HG03575 (cell line): ENCODE measurements around the gene AFDN.

Source experiments
- ATAC-seq: cut with Tn5 transposase; IDR thresholded peaks from one replicate; pipeline ENCODE4 v1.9.1; 2021; ENCODE audit not compliant: unreplicated experiment, insufficient number of reproducible peaks, low FRiP score; ENCODE audit errors: extremely low read depth

AFDN gene, protein sequence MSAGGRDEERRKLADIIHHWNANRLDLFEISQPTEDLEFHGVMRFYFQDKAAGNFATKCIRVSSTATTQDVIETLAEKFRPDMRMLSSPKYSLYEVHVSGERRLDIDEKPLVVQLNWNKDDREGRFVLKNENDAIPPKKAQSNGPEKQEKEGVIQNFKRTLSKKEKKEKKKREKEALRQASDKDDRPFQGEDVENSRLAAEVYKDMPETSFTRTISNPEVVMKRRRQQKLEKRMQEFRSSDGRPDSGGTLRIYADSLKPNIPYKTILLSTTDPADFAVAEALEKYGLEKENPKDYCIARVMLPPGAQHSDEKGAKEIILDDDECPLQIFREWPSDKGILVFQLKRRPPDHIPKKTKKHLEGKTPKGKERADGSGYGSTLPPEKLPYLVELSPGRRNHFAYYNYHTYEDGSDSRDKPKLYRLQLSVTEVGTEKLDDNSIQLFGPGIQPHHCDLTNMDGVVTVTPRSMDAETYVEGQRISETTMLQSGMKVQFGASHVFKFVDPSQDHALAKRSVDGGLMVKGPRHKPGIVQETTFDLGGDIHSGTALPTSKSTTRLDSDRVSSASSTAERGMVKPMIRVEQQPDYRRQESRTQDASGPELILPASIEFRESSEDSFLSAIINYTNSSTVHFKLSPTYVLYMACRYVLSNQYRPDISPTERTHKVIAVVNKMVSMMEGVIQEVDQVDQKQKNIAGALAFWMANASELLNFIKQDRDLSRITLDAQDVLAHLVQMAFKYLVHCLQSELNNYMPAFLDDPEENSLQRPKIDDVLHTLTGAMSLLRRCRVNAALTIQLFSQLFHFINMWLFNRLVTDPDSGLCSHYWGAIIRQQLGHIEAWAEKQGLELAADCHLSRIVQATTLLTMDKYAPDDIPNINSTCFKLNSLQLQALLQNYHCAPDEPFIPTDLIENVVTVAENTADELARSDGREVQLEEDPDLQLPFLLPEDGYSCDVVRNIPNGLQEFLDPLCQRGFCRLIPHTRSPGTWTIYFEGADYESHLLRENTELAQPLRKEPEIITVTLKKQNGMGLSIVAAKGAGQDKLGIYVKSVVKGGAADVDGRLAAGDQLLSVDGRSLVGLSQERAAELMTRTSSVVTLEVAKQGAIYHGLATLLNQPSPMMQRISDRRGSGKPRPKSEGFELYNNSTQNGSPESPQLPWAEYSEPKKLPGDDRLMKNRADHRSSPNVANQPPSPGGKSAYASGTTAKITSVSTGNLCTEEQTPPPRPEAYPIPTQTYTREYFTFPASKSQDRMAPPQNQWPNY (N-terminal part only)

GRCh38 chr6:167826896-167827582, at the start of gene AFDN:
Gene AFDN, plus strand, starts transcription at chr6:167826911. Its CDS starts 222 bp downstream, at chr6:167827133.
- no peak for ATAC-seq

- no peak for ATAC-seq
Measured at GRCh38 chr6:167778497-167779128, 48.1 kb upstream of the AFDN start.

DNA sequence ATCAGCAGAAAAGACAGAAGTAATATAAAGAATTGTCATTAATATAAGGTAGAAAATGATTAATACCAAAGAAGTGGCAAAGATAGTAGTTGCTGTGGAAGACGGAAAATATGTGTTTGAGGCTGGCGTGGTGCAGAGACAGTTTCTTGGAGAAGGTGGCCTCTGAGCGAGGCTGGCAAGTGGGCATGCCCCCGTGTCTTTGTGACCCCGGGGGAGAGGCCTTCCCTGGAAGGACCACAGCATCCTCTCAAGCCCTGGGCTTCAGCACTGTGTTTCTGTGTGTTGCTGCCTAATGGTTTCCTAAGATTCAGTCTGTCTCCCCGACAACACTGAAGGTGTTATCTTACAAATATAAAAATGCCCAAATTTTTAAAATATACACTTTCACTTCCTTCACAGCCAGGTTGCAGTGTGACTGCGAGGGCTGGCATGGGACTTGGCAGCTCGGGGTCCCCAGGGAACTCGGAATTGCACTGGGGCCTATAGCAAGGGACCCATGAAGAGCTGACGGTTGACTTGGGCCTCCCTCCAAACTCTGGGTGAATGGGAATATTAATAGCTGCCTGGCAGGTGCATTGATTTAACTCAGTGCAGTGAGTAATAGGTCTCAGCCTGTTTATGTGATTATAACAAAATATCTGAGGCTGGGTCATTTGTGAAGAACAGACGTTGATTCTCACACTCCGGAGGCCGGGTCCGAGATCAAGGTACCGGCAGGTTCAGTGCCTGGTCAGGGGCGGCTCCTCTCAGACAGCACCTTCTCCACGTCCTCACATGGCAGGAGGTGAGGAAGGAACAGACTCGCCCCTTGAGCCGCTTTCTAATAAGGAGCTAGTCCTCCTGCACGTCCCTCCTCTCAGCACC, 47.4 kb upstream of the AFDN start:
- no peak for ATAC-seq

DNA sequence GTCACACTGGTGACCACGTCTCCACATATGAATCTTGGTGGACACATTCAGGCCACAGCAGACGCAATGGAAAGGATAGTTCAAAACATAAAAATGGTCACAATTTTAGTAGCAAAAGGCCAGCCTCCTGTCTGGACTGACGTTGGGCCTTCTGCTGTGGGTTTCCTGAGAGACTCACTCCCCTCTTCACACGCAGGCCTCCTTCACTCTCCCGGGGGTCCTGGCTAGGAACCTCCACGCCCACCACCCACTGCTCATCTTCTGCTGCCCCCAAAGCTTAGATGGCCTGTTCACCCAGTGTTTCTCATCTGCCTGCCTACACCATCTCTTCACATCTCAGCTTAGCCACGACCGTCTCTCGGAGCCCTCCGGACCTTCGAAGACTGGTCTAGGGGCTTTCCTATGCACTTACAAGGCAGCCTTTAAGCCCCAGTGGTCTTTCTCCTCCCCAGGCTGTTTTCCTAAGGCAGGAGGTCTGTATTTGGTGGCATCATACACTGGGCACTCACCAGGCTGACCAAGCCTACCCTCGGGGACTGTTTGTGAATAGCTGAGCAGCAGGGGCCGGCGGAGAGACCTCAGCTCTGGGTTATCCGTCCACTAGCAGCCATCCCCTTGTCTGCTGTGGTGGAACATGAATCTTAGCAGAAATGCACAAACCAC, 46.6 kb upstream of the AFDN start:
- no peak for ATAC-seq

DNA sequence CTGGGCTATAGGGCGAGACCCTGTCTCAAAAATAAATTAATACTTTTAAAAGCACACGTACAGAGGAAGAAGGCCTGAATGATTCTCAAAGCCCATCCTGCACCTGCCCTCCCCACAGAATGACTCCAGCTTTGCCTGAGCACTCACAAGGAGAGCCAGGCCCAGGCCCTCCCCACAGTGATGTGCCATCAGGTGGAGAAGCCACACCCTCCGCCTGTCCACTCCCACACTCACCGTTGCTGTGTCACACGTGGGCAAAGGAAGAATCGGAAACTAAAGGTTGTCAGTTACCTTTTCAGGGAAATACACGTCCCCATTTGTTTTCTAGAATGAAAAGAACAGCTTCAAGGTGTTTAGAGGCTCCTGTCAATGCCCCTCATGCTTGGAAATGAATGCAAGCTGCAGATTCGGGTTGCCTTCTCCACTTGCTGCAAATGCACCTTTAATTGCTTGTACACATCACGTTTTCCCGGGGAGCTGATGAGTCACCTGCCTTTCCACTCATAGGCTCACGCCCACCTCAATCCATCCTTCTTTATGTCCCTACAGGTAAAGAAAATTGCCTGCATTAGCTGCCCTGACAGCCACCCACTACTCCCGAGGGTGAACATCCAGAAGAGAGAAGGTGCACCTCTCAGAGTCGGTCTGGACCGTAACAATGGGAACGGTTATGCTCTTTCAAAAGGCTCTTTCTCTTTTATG, 45.5 kb upstream of the AFDN start:
- ATAC-seq, result no peak

- no peak for ATAC-seq
Measured at GRCh38 chr6:167781868-167782267, 44.8 kb upstream of the AFDN start.

DNA sequence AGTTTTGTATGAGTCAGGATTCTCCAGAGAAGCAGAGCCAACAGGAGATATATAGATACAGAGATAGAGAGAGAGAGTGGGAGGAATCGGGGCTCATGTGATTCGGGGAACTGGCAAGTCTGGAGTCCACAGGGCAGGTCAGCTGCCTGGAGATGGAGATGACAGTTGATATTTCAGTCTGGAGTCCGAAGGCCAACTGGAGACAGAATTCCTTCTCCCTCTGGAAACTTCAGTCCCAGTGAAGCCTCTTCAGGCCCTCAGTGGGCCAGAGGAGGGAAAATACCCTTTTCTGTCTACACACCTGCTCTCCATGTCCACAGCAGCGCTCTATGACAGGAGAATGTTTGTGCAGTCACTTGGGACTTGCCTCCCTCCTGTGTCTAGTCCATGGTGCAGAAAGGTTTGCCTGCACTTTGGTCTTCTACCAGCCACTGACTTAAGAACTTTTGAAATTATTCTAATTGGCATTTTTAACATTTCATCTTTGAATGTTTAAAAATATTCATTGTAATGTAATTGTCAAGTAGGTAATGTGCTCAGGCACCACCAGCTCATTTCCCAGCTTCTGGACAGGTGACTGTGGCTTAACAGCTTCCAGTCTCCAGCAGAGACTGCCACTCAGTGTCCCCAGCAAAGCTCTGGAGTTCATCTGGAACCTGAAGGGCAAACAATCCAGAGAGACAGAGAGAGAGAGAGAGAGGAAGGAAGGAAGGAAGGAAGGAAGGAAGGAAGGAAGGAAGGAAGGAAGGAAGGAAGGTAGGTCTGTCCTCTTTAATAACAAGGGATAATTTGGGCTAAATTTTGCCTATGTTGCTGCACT, 43.8 kb upstream of the AFDN start:
- ATAC-seq, result no peak

GRCh38 chr6:167786853-167787675, 39.6 kb upstream of the AFDN start:
- ATAC-seq, result no peak

GRCh38 chr6:167787896-167788562, 38.7 kb upstream of the AFDN start:
- no peak for ATAC-seq

DNA sequence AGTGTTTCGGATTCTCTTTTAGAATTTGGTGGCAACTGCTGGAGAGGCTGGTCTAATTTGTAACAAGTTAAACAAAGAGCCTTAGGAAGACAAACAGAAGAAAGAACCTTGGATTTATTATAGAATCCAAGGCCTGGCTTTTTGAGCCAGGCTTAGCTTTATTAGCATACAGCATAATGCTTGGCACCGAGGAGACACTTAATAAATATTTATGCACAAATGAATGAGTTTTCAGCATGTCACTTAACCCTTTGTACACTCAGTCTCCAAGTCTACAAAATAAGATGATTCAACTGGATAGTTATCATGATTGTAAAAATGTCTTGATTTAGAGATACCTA, 38.2 kb upstream of the AFDN start:
- no peak for ATAC-seq

DNA sequence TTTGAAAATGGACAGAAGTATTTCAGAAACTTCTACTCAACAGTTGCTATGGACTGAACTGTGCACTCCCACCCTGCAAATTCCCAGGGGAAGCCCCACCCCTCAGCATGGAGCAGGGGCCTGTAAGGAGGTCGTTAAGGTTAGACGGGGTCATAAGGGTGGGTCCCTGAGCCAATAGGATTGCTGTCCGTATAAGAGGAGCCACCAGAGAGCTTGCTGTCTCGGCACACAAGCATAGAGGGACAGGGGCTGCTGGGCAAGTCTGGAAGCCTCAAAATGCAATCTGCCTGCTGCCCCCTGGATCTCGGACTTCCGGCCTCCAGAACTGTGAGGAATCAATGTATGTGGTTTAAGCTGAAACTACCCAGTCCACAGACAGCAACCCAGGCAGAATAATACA, 37.4 kb upstream of the AFDN start:
- ATAC-seq, result no peak

- no peak for ATAC-seq
Measured at GRCh38 chr6:167791091-167791779, 35.5 kb upstream of the AFDN start.

DNA sequence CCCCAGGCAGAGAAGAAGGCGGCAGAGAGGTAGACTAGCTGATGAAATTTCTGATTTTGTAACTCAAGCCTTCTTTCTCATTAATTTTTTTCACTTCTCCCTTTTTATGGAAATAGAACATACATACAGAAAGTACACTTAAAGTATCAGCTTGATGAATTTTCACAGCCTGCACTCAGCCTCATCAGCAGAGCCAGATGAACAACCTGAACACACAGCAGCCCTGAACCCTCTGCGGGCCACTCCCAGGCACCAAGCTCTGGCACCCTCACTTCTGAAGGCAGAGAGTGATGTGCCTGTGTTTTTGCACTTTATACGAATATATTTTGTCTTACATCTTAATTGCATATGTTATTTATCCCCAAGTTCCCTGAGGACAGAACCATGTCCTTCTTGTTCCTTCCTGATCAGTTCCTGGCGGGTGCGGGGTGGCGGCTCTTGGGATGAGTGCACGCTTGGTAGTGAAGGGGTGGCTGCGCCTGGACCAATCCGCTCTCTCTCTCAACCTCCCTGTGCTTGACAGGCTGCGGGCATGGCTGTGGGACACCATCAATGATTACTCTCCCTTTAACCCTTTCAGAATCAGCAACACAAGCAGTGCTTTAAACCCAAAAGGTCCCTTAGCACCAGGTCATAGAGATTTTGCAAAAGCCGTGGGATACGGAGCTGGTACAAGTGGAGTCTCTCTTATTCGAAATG, 34.8 kb upstream of the AFDN start:
- no peak for ATAC-seq
